ENCODE measurements around the gene ACOT13. TPM values are rescaled to one million over a fixed set of nuclear protein-coding genes. Genes with fewer than 3 reads are reported as not detected.

ACOT13 gene
- total RNA-seq, 1 donor from 2014 or later, result 42.3 TPM

DNA sequence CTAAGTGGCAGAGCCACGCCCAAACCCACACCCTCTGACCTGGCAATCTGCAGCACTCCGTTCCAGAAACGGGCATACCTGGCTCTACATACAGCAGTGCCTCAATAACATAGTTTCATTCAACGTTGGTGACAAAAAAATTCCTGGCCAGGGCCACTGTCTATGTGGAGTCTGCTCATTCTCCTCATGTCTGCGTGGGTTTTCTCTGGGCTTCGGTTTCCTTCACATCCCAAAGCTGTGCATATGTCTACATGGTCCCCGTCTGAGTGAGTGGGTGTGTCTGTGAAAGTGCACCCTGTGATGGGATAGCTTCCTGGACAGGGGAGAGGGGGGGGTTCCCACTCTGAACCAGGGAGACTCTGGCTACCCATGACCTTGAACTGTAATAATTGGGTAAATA lies 23.0 kb upstream of the ACOT13 start:
- Mint-ChIP-seq H3K4me1 (ENCODE audit: low read depth) (peaks cover 7% of the 10 kb centered on the region), H3K9me3 (ENCODE audit: low read depth) (peaks cover 3% of the 10 kb centered on the region), H3K36me3 (ENCODE audit: insufficient read depth) (peaks cover 2% of the 10 kb centered on the region), H3K27me3 (peaks cover 9% of the 10 kb centered on the region), H3K4me3 (ENCODE audit: low read depth) (no peak overlapping the region), H3K27ac (no peak overlapping the region)
- TF ChIP-seq, protein P1, sequence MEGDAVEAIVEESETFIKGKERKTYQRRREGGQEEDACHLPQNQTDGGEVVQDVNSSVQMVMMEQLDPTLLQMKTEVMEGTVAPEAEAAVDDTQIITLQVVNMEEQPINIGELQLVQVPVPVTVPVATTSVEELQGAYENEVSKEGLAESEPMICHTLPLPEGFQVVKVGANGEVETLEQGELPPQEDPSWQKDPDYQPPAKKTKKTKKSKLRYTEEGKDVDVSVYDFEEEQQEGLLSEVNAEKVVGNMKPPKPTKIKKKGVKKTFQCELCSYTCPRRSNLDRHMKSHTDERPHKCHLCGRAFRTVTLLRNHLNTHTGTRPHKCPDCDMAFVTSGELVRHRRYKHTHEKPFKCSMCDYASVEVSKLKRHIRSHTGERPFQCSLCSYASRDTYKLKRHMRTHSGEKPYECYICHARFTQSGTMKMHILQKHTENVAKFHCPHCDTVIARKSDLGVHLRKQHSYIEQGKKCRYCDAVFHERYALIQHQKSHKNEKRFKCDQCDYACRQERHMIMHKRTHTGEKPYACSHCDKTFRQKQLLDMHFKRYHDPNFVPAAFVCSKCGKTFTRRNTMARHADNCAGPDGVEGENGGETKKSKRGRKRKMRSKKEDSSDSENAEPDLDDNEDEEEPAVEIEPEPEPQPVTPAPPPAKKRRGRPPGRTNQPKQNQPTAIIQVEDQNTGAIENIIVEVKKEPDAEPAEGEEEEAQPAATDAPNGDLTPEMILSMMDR (IDR thresholded peaks at IDR 0.05; ENCODE audit: unreplicated experiment), result no peak
- DNase-seq (ENCODE audit: low spot score, unreplicated experiment), result no peak

DNA sequence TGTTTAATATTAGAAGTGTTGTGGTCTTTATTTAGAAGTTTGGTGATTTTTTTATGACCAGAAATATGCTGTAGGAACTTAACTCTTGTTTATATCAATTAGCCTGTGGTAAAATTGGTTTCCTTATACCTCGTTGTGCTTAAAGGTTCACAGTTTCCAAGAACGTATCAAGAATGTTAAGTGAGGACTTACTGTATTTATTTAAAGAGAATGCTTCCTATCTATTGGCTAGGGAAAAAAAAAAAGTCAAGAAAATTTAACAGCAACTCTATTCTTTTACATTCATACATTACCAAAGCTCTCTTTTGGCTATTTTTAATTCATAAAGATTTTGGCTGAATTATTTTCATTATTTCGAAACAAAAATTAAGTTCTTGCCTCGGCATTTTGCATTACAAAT lies 22.5 kb upstream of the ACOT13 start:
- TF ChIP-seq, protein P1 (IDR thresholded peaks at IDR 0.05; ENCODE audit: unreplicated experiment), result no peak
- H3K36me3 Mint-ChIP-seq (ENCODE audit: insufficient read depth), result peaks cover 2% of the 10 kb centered on the region
- DNase-seq (ENCODE audit: low spot score, unreplicated experiment), result no peak
- H3K4me3 Mint-ChIP-seq (ENCODE audit: low read depth), result no peak overlapping the region
- H3K4me1 Mint-ChIP-seq (ENCODE audit: low read depth), result peaks cover 7% of the 10 kb centered on the region
- H3K9me3 Mint-ChIP-seq (ENCODE audit: low read depth), result no peaks in the 10 kb centered on the region
- no peak overlapping the region for H3K27ac Mint-ChIP-seq
- peaks cover 9% of the 10 kb centered on the region for H3K27me3 Mint-ChIP-seq

DNA sequence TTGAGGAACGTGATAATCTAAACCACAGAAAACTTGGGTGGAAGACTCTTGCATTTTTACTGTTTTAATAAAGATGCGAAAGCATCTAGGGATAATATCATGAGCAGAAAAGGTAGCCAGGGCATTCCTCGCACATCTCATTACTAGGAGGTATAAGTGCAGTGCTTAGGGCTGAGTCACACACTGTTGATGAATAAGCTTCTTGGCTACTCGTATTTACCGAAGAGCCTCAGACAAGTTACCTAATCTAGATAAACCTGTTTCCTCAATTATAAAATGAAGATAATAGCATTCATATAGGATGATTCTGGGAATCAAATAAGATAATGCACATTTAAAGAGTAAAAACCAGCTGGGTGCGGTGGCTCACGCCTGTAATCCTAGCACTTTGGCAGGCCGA lies 20.1 kb upstream of the ACOT13 start:
- Mint-ChIP-seq H3K36me3 (ENCODE audit: insufficient read depth) (peaks cover 9% of the 10 kb centered on the region), H3K27ac (no peak overlapping the region), H3K4me3 (ENCODE audit: low read depth) (peak overlapping the region; percentile 81), H3K4me1 (ENCODE audit: low read depth) (peaks cover 7% of the 10 kb centered on the region), H3K27me3 (peaks cover 9% of the 10 kb centered on the region), H3K9me3 (ENCODE audit: low read depth) (no peaks in the 10 kb centered on the region)
- TF ChIP-seq, protein P1 (IDR thresholded peaks at IDR 0.05; ENCODE audit: unreplicated experiment), result no peak
- DNase-seq (ENCODE audit: low spot score, unreplicated experiment), result no peak

DNA sequence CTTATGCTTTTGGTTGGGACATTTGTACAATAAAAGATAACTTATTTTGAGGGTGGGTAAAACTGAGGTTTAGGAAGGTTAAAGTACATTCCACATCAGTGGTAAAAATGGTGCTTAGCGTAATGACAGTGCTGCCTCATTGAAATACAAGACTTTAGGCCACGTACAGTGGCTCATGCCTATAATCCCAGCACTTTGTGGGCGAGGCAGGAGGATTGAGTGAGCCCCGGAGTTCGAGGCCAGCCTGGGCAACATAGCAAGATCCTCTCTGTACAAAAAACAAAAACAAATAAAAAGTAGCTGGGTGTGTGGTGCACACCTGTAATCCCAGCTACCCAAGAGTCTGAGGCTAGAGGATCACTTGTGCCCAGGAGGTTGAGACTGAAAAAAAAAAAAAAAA lies 18.6 kb upstream of the ACOT13 start:
- TF ChIP-seq, protein P1 (IDR thresholded peaks at IDR 0.05; ENCODE audit: unreplicated experiment), result no peak

DNA sequence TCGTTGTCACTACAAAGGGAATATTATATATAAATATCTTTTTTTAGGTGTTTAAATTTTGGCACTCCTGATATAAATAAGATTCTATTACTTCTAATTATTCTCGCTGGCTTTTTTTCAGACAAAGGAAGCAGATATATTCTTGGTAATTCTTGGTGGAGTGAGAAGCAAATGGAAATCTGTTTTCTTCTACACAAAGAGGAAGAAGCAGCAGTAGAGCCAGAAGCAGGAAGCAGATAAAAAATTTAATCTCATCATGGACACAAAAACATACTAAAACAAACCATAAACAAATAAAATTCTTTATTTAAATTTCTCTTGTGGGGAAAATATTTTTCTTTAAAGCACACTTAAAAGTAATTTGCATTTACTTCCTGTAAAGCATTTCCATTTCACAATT lies 17.2 kb upstream of the ACOT13 start:
- Mint-ChIP-seq H3K36me3 (ENCODE audit: insufficient read depth) (peaks cover 24% of the 10 kb centered on the region), H3K27me3 (peaks cover 5% of the 10 kb centered on the region), H3K4me1 (ENCODE audit: low read depth) (peaks cover 25% of the 10 kb centered on the region), H3K9me3 (ENCODE audit: low read depth) (no peaks in the 10 kb centered on the region), H3K4me3 (ENCODE audit: low read depth) (no peak overlapping the region), H3K27ac (no peak overlapping the region)
- no peak for DNase-seq (ENCODE audit: low spot score, unreplicated experiment)
- TF ChIP-seq, protein P1 (IDR thresholded peaks at IDR 0.05; ENCODE audit: unreplicated experiment), result no peak

More for the DNA sequence above, 18.6 kb upstream of the ACOT13 start:
- Mint-ChIP-seq H3K4me1 (ENCODE audit: low read depth) (peaks cover 19% of the 10 kb centered on the region), H3K27ac (no peak overlapping the region), H3K27me3 (peaks cover 9% of the 10 kb centered on the region), H3K36me3 (ENCODE audit: insufficient read depth) (peaks cover 18% of the 10 kb centered on the region), H3K9me3 (ENCODE audit: low read depth) (no peaks in the 10 kb centered on the region), H3K4me3 (ENCODE audit: low read depth) (no peak overlapping the region)
- DNase-seq (ENCODE audit: low spot score, unreplicated experiment), result no peak
